Erythroblast (primary cell): ENCODE measurements around the gene TMEM43.

Experiments used
- GATA1 ChIP-seq: IDR thresholded peaks from 2 replicates; pipeline ENCODE4 v1.6.1; 2011; ENCODE audit warnings: low read depth, mild to moderate bottlenecking, control low read depth, low read length, moderate library complexity
- POLR2A ChIP-seq: IDR thresholded peaks from 2 replicates; pipeline ENCODE4 v1.6.1; 2011; ENCODE audit warnings: mild to moderate bottlenecking, low read length

GRCh38 chr3:14143271-14144225 is 18.7 kb downstream of the TMEM43 start:
- TF ChIP-seq POLR2A (no peak), GATA1 (no peak)
